AG04450 (cell line): ENCODE data around the gene GALT. TPM values are rescaled to one million over a fixed set of nuclear protein-coding genes. Genes with fewer than 3 reads are reported as not detected.

Source experiments
- CTCF ChIA-PET: fragments of 300-600, 350-600 bp; formaldehyde crosslinking; extraction: SDS; loops from one replicate; lab custom pipeline; 2022; ENCODE audit warnings: antibody characterized with exemption, inconsistent platforms; lab: Charles Lee
- POLR2A ChIA-PET: fragments of 350-600 bp; formaldehyde crosslinking; extraction: SDS; loops from one replicate; lab custom pipeline; 2021; ENCODE audit warnings: antibody characterized with exemption, inconsistent platforms; lab: Yijun Ruan, JAX
- DNase-seq: peaks from one replicate; pipeline ENCODE4 v3.0.0-alpha.2; 2011; ENCODE audit warnings: low read depth, low spot score
- H3K27ac ChIP-seq: one replicate; pipeline ENCODE4 v1.5.1; 2012; ENCODE audit warnings: low read depth, low read length, control low read depth
- H3K27me3 ChIP-seq: one replicate; pipeline ENCODE4 v1.6.0; 2012; ENCODE audit warnings: low read length; ENCODE audit not compliant: control insufficient read depth, insufficient read depth
- H3K4me3 ChIP-seq: 2 replicates; pipeline ENCODE4 v1.5.1; 2011; ENCODE audit warnings: mild to moderate bottlenecking, low read depth, low read length, control low read depth
- H3K9me3 ChIP-seq: 2 replicates; pipeline ENCODE4 v1.5.1; 2012; ENCODE audit warnings: low read length; ENCODE audit not compliant: control insufficient read depth, insufficient read depth
- CTCF ChIP-seq: IDR thresholded peaks from 2 replicates; pipeline ENCODE4 v1.5.1; 2011; ENCODE audit warnings: low read depth, low read length, control low read depth, inconsistent platforms
- polyA plus RNA-seq: library from polyadenylated mRNA; depleted of rRNA; stranded (reverse); fragments of >200 nt; gene quantifications from 2 replicates; pipeline ENCODE4 v1.2.3, GENCODE V29; 2011

The GALT gene
- polyA plus RNA-seq, 1 experiment: 24.8 TPM

GRCh38 chr9:34642679-34643078, 3.8 kb upstream of the GALT start:
- Histone ChIP-seq H3K4me3 (no peak overlapping the region), H3K27me3 (no peaks in the 10 kb centered on the region), H3K9me3 (no peaks in the 10 kb centered on the region; the same call in 1 of the 2 replicates), H3K27ac (no peak overlapping the region)
- CTCF ChIA-PET: interaction anchor here (5.4 kb wide), 1 partner anchor 8 kb away, joined by 63 read pairs; no protein-coding TSS in a partner anchor
- POLR2A ChIA-PET: no interaction called here
- DNase-seq: no peak
- TF ChIP-seq CTCF: no peak

GRCh38 chr9:34644766-34645314, 1.6 kb upstream of the GALT start:
- CTCF ChIA-PET: interaction anchor here (0.6 to 5.4 kb wide), 3 partner anchors 10 to 399 kb away, joined by 3 to 63 read pairs (median 3); partner anchors contain the start of gene RPP25L
- no peaks in the 10 kb centered on the region; the same call in 1 of the 2 replicates for H3K9me3 ChIP-seq
- H3K27me3 ChIP-seq: no peaks in the 10 kb centered on the region
- no peak overlapping the region for H3K27ac ChIP-seq
- POLR2A ChIA-PET: interaction anchor here (3.0 kb wide), 1 partner anchor 20 kb away, joined by 9 read pairs; no protein-coding TSS in a partner anchor
- no peak for DNase-seq
- H3K4me3 ChIP-seq: no peak overlapping the region
- TF ChIP-seq CTCF: no peak

GRCh38 chr9:34647084-34647403, 569 bp downstream of the GALT start:
- ChIA-PET POLR2A (interaction anchor here (1.0 to 3.0 kb wide), 5 partner anchors 10 to 26 kb away, joined by 3 to 17 read pairs (median 7); partner anchors contain the start of genes DCTN3 and SIGMAR1), CTCF (interaction anchor here (0.6 to 5.4 kb wide), 12 partner anchors 9 to 218 kb away, joined by 3 to 63 read pairs (median 6); partner anchors contain the start of genes DCTN3 and SIGMAR1)
- no peak for TF ChIP-seq CTCF
- H3K27ac ChIP-seq: peak overlapping the region; percentile 75
- no peaks in the 10 kb centered on the region; the same call in 1 of the 2 replicates for H3K9me3 ChIP-seq
- H3K4me3 ChIP-seq: peak overlapping the region; percentile 93
- DNase-seq: no peak
- no peaks in the 10 kb centered on the region for H3K27me3 ChIP-seq

- POLR2A ChIA-PET: no interaction called here
- DNase-seq: no peak
- Histone ChIP-seq H3K4me3 (peak overlapping the region; percentile 93), H3K27me3 (no peaks in the 10 kb centered on the region), H3K9me3 (no peaks in the 10 kb centered on the region; the same call in 1 of the 2 replicates), H3K27ac (no peak overlapping the region)
- CTCF ChIA-PET: interaction anchor here (0.6 to 2.8 kb wide), 5 partner anchors 10 to 1687 kb away, joined by 3 to 22 read pairs (median 12); partner anchors contain the start of gene SIGMAR1
- TF ChIP-seq CTCF: no peak
These were observed 1.2 kb downstream of the GALT start for GRCh38 chr9:34647651-34648050.

- Histone ChIP-seq H3K27ac (no peak overlapping the region), H3K4me3 (no peak overlapping the region), H3K9me3 (no peaks in the 10 kb centered on the region; the same call in 1 of the 2 replicates), H3K27me3 (no peaks in the 10 kb centered on the region)
- DNase-seq: no peak
- POLR2A ChIA-PET: no interaction called here
- TF ChIP-seq CTCF: no peak
- CTCF ChIA-PET: interaction anchor here (2.6 kb wide), 1 partner anchor 15 kb away, joined by 15 read pairs; no protein-coding TSS in a partner anchor
These were observed 2.2 kb downstream of the GALT start for GRCh38 chr9:34648673-34649072.
